Measurements from ENCODE around the gene TMEM208.

The TMEM208 gene

DNA sequence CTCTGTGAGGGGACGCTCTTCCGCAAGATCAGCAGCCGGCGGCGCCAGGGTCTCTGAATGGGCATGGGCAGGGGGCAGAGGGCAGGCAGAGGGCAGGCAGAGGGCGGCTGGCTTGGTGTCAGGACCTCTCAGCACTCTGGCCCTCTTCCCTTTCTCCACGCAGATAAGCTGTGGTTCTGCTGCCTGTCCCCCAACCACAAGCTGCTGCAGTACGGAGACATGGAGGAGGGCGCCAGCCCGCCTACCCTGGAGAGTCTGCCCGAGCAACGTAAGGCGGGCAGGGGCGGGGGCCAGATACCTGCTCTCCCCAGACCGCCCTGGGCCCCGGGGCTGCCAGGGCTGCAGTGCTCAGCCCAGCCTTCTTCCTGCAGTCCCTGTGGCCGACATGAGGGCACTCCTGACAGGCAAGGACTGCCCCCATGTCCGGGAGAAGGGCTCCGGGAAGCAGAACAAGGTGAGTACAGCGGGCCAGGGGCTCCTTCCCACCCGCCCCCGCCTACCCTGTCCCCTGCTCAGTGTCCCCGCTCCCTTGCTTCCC lies 23.9 kb upstream of the TMEM208 start:
- DNase-seq (ENCODE audit: low read depth): no peak
- peaks cover 5% of the 10 kb centered on the region for H3K36me3 ChIP-seq (ENCODE audit: control insufficient read depth, insufficient read depth, low read length, severe bottlenecking)
- H3K4me3 ChIP-seq (ENCODE audit: low read length): no peak overlapping the region
- H3K9ac ChIP-seq (ENCODE audit: low read length): no peak overlapping the region
- H3K27me3 ChIP-seq (replicated peaks; ENCODE audit: control insufficient read depth, insufficient read depth, low read length): no peaks in the 10 kb centered on the region
- H3K9me3 ChIP-seq (ENCODE audit: control insufficient read depth, low read length): no peaks in the 10 kb centered on the region
- peaks cover 18% of the 10 kb centered on the region for H3K4me1 ChIP-seq (ENCODE audit: control insufficient read depth, insufficient read depth, low read length)

DNA sequence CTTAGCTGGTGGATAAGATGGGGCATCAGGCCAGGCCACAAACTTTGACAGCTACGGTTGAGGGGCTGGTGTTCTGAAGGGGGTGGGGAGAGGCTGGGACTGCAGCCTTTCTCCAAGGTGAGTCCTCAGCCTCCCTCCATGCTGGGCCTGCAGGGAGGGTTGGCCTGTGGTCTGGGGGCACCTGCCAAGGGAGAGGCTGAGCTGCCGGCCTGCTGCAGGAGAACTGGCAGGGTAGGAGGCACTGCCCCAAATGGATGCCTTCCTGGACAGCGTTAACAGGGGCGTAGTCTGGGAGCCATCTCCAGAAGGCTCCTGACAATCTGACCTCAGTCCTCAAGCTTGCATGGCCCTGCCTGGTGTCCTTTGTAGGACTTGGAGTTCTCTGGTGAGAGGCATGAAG lies 22.9 kb upstream of the TMEM208 start:
- no peak for DNase-seq (ENCODE audit: low read depth)
- H3K9me3 ChIP-seq (ENCODE audit: control insufficient read depth, low read length): no peaks in the 10 kb centered on the region
- H3K9ac ChIP-seq (ENCODE audit: low read length): no peak overlapping the region
- H3K36me3 ChIP-seq (ENCODE audit: control insufficient read depth, insufficient read depth, low read length, severe bottlenecking): peaks cover 3% of the 10 kb centered on the region
- no peaks in the 10 kb centered on the region for H3K27me3 ChIP-seq (replicated peaks; ENCODE audit: control insufficient read depth, insufficient read depth, low read length)
- no peak overlapping the region for H3K4me3 ChIP-seq (ENCODE audit: low read length)
- H3K4me1 ChIP-seq (ENCODE audit: control insufficient read depth, insufficient read depth, low read length): peaks cover 16% of the 10 kb centered on the region

DNA sequence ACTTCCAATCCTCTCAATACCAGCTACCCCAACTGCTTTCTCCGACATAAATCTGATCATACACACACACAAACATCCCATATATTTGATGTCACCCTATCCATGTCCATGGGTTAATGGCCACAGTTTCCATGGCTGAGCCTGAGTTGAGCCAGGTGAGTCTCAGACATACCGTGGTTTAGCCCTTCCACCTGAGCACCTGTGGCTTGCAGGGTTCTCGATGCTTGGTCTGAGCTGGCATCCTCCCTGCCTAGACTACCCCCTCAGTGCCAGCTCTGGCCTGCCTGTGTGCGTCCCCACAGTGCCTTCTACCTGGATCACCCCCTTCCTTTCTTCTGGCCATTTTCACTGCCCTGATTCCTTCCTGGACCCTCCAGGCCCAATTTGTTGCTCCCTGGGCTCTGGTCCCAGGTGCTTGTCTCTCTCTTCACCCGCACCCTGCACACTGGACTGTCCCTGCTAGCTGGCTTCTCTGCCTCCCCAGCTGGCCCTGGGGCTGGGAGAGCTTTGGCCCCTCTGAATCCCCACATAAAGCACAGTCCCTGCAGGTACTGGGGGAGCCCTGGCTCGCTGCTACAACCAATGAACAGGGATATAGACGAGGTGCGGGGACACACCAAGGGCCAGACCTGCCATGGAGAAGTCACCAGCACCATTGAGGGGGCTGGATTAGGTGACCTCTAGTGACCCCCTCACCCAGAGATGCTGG lies 20.6 kb upstream of the TMEM208 start:
- peaks cover 2% of the 10 kb centered on the region for H3K36me3 ChIP-seq (ENCODE audit: control insufficient read depth, insufficient read depth, low read length, severe bottlenecking)

DNA sequence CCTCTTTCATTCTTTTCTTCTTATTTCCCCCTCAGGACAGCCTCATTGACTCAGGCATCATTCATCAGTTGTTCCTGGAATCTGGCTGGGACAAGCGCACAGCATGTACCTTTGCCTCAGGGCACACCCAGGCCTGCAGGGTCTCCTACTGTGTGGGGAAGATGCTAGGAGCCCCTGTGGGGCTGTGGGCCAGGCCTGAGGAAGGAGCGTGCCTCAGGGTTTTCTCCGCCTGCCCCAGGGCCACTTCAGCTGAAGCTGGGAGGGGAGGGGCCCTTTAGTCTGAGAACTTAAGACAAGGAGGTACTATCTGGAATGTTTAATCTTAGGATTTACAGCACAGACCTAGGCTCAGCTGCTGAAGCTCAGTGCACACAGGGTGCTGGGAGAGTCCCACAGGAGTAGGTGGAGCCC lies 20.1 kb upstream of the TMEM208 start:
- H3K27me3 ChIP-seq (replicated peaks; ENCODE audit: control insufficient read depth, insufficient read depth, low read length): no peaks in the 10 kb centered on the region
- no peak overlapping the region for H3K9ac ChIP-seq (ENCODE audit: low read length)
- DNase-seq (ENCODE audit: low read depth): no peak
- peaks cover 16% of the 10 kb centered on the region for H3K4me1 ChIP-seq (ENCODE audit: control insufficient read depth, insufficient read depth, low read length)
- no peaks in the 10 kb centered on the region for H3K9me3 ChIP-seq (ENCODE audit: control insufficient read depth, low read length)
- no peak overlapping the region for H3K4me3 ChIP-seq (ENCODE audit: low read length)
- H3K36me3 ChIP-seq (ENCODE audit: control insufficient read depth, insufficient read depth, low read length, severe bottlenecking): no peaks in the 10 kb centered on the region

More for the DNA sequence above, 20.6 kb upstream of the TMEM208 start:
- Histone ChIP-seq H3K4me3 (ENCODE audit: low read length) (no peak overlapping the region), H3K9ac (ENCODE audit: low read length) (no peak overlapping the region), H3K9me3 (ENCODE audit: control insufficient read depth, low read length) (no peaks in the 10 kb centered on the region), H3K27me3 (replicated peaks; ENCODE audit: control insufficient read depth, insufficient read depth, low read length) (no peaks in the 10 kb centered on the region), H3K4me1 (ENCODE audit: control insufficient read depth, insufficient read depth, low read length) (peaks cover 16% of the 10 kb centered on the region)
- no peak for DNase-seq (ENCODE audit: low read depth)

DNA sequence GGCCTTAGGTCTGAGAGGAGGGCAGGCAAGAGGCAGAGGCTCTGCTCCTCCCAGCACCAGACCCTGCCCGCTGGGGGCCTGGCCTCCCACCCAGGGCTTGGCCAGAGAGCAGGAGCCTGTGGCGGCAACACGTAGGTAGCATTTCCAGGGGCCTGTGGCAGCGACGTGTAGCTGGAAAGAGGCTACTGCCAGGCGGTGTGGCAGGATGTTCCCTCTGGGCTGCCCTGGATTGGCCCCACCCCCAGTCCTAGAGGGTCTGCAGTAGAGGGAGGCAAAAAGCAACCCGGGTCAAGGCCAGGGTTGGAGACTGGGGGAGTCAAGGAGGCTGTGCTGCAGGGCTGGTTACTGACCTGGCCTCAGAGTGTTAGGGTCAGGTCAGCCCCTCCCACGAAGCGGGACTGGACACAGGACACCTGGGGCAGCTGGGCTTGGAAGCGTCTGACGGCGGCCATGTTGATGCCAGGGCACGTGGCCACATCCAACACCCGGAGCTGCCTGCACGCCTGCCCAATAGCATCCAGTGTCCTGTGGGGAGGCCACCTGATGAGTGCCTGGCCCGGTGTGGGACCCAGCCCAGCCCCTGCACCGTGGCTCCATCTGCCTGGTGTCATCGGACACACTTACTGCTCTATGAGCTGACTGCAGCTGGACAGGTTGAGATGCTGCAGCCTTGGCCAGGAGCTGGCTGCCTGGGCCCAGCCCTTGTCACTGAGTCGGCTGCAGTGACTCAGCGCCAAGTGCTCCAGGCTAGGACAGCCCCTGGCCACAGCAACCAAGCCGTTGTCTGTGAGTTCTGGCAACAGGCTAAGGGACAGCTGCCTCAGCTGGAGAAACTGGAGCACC lies 19.5 kb upstream of the TMEM208 start:
- peak; percentile 43 for DNase-seq (ENCODE audit: low read depth)
- H3K9ac ChIP-seq (ENCODE audit: low read length): no peak overlapping the region
- no peak overlapping the region for H3K4me3 ChIP-seq (ENCODE audit: low read length)
- H3K9me3 ChIP-seq (ENCODE audit: control insufficient read depth, low read length): no peaks in the 10 kb centered on the region
- H3K4me1 ChIP-seq (ENCODE audit: control insufficient read depth, insufficient read depth, low read length): peaks cover 16% of the 10 kb centered on the region
- H3K27me3 ChIP-seq (replicated peaks; ENCODE audit: control insufficient read depth, insufficient read depth, low read length): no peaks in the 10 kb centered on the region
- no peaks in the 10 kb centered on the region for H3K36me3 ChIP-seq (ENCODE audit: control insufficient read depth, insufficient read depth, low read length, severe bottlenecking)

DNA sequence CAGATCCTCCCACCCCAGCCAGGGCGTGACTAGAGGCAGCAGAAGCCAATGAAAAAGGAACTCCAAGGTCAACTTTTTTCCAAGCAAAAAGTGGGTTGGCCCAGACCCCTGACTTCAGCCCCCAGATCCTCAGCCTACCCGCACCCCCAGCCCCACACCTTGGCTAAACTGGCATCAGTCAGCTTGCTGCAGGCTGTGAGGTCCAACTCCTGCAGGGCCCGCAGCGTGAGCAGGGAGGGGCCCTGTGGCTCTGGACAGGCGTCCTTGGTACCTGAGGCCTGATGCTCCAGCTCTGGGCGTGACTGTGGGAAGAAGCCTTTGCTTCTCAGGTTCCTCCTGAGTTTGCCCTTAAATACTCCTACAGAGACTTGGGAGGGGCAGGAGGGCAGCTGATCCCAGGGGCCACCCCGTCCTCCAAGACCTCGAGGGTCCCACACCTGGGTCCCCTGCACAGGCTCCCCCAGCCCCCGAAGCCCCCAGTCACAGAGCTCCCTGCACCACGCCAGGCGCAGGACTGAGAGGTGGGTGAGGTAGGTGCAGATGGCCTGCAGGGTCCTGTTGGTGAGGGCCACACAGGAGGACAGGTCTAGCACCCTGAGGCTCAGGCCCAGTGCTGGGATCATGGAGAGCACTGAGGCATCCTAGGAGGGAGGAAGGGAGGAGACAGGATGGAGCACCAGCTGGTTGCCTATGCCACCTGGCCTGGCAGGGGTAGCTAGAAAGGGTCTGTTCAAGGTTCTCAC lies 18.6 kb upstream of the TMEM208 start:
- Histone ChIP-seq H3K9me3 (ENCODE audit: control insufficient read depth, low read length) (no peaks in the 10 kb centered on the region), H3K9ac (ENCODE audit: low read length) (no peak overlapping the region), H3K4me1 (ENCODE audit: control insufficient read depth, insufficient read depth, low read length) (peaks cover 16% of the 10 kb centered on the region), H3K36me3 (ENCODE audit: control insufficient read depth, insufficient read depth, low read length, severe bottlenecking) (no peaks in the 10 kb centered on the region), H3K27me3 (replicated peaks; ENCODE audit: control insufficient read depth, insufficient read depth, low read length) (no peaks in the 10 kb centered on the region), H3K4me3 (ENCODE audit: low read length) (no peak overlapping the region)
- DNase-seq (ENCODE audit: low read depth): no peak

DNA sequence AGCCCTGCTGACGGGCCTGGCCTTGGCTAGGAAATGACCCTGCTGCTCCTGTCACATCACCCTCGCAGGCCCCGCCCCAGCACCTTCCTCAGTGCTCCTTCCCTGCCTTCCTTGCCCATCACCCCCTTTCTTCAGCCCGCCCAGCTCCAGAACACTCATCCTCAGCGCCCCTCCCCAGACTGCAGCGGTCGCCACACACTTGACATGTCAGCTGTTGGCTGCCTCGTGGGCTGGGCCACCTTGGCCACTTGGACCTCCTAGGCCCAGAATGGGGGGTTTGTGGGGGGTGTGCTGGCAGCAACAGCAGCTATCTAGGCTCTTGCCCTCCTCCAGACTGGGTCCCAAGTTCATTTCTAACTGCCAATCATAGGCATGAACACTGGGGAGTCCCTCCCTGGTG lies 17.4 kb upstream of the TMEM208 start:
- Histone ChIP-seq H3K27me3 (replicated peaks; ENCODE audit: control insufficient read depth, insufficient read depth, low read length) (no peaks in the 10 kb centered on the region), H3K4me1 (ENCODE audit: control insufficient read depth, insufficient read depth, low read length) (peaks cover 16% of the 10 kb centered on the region), H3K4me3 (ENCODE audit: low read length) (no peak overlapping the region), H3K36me3 (ENCODE audit: control insufficient read depth, insufficient read depth, low read length, severe bottlenecking) (no peaks in the 10 kb centered on the region), H3K9ac (ENCODE audit: low read length) (no peak overlapping the region), H3K9me3 (ENCODE audit: control insufficient read depth, low read length) (no peaks in the 10 kb centered on the region)
- no peak for DNase-seq (ENCODE audit: low read depth)

DNA sequence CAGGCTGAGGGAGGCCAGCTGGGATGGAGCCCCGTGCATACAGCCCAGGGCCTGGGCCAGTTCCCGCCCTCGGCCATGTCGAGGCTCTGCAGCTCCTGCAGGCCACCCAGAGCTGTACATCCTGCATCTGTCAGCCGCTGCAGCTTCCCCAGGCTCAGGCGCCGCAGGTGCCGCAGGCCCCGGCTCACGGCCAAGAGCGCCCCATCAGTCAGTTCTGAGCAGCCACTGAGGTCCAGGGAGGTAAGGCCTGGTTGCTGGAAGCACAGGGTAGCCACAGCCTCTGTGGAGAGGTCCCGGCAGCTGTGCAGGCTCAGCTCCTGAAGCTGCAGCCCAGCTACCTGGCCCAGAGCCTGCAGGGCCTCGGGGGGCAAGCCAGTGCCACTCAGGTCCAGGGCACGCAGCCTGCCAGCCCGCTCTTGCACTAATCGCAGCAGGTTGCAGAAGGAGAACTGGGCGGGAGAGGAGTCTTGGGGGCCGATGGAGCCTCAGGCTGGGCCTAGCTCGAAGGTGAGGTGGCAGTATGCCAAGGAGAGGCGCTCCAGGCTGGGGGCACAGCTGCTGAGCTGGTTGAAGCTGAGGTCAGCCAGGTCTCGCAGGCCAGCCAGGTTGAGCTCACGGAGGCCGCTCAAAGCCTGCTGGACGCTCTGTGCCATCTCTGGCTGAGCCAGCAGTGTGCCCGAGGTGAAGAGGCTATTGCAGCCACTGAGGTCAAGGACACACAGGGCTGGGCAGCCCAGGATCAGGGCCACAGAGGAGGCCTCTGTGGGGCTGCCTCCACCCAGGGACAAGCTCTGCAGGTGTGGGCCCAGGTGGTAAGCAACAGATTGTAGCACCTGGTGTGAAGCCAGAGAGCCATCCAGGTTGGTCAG lies 16.6 kb upstream of the TMEM208 start:
- no peak for DNase-seq (ENCODE audit: low read depth)
- no peaks in the 10 kb centered on the region for H3K27me3 ChIP-seq (replicated peaks; ENCODE audit: control insufficient read depth, insufficient read depth, low read length)
- H3K9ac ChIP-seq (ENCODE audit: low read length): no peak overlapping the region
- H3K36me3 ChIP-seq (ENCODE audit: control insufficient read depth, insufficient read depth, low read length, severe bottlenecking): no peaks in the 10 kb centered on the region
- H3K9me3 ChIP-seq (ENCODE audit: control insufficient read depth, low read length): no peaks in the 10 kb centered on the region
- H3K4me3 ChIP-seq (ENCODE audit: low read length): no peak overlapping the region
- H3K4me1 ChIP-seq (ENCODE audit: control insufficient read depth, insufficient read depth, low read length): peaks cover 16% of the 10 kb centered on the region

DNA sequence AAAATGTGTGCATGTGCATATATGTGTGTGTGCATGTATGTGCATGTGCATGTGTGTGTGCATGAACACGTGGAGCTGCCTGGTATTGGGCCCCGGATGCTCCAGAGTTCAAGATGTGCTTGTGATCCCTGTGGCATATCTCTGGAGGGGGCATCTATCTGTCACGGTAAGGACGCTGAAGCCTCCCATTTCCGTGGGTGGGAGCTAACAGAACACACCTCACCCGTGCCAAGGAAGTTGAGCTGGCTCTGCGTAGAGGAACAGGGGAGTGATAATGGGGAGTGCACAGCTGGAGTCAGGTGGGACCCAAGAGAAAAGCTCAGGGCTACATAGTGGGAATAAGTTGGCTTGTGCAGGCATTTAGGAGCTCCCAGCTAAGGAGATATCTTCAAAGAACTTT lies 15.3 kb upstream of the TMEM208 start:
- Histone ChIP-seq H3K4me3 (ENCODE audit: low read length) (no peak overlapping the region), H3K36me3 (ENCODE audit: control insufficient read depth, insufficient read depth, low read length, severe bottlenecking) (no peaks in the 10 kb centered on the region), H3K27me3 (replicated peaks; ENCODE audit: control insufficient read depth, insufficient read depth, low read length) (no peaks in the 10 kb centered on the region), H3K4me1 (ENCODE audit: control insufficient read depth, insufficient read depth, low read length) (peaks cover 14% of the 10 kb centered on the region), H3K9ac (ENCODE audit: low read length) (no peak overlapping the region), H3K9me3 (ENCODE audit: control insufficient read depth, low read length) (no peaks in the 10 kb centered on the region)
- DNase-seq (ENCODE audit: low read depth): no peak

DNA sequence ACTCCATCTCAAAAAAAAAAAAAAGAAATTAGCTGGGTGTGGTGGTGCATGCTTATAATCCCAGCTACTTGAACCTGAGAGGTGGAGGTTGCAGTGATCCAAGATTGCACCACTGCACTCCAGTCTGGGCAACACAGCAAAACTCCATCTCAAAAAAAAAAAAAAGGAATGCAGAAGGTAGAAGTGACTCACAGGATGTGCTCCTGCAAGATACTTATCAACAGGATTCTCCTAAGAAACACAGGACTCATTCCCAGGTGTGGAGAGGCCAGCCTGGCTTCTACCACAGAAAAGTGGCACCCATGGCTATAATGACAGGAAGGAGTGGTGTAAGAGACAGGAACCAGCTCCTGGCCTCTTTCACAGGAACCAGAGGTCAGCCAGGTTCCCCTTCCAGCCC lies 14.2 kb upstream of the TMEM208 start:
- Histone ChIP-seq H3K27me3 (replicated peaks; ENCODE audit: control insufficient read depth, insufficient read depth, low read length) (no peaks in the 10 kb centered on the region), H3K4me3 (ENCODE audit: low read length) (no peak overlapping the region)

More for the DNA sequence above, 14.2 kb upstream of the TMEM208 start:
- H3K36me3 ChIP-seq (ENCODE audit: control insufficient read depth, insufficient read depth, low read length, severe bottlenecking): no peaks in the 10 kb centered on the region
- no peaks in the 10 kb centered on the region for H3K9me3 ChIP-seq (ENCODE audit: control insufficient read depth, low read length)
- H3K9ac ChIP-seq (ENCODE audit: low read length): no peak overlapping the region
- peaks cover 13% of the 10 kb centered on the region for H3K4me1 ChIP-seq (ENCODE audit: control insufficient read depth, insufficient read depth, low read length)
- no peak for DNase-seq (ENCODE audit: low read depth)
